Measurements from ENCODE around the gene RSPO3. TPM values are rescaled to one million over a fixed set of nuclear protein-coding genes. Genes with fewer than 3 reads are reported as not detected.

The RSPO3 gene
- total RNA-seq, 1 experiment from 2014 or later, result 0.52 TPM

- H3K9me3 ChIP-seq (ENCODE audit: low read depth, low read length, poor library complexity, severe bottlenecking), result no peaks in the 10 kb centered on the region
- POLR2A ChIA-PET (ENCODE audit: low non-redundant PET), result no interaction called here
- CTCF ChIA-PET, result interaction anchor here (0.6 kb wide), 1 partner anchor 1039 kb away, joined by 5 read pairs; no protein-coding TSS in a partner anchor
- H3K4me1 ChIP-seq (ENCODE audit: insufficient read depth, low read length, poor library complexity, severe bottlenecking), result peaks cover 4% of the 10 kb centered on the region
- DNase-seq (ENCODE audit: low spot score), result peak; percentile 54
- TF ChIP-seq CTCF (conservative IDR thresholded peaks at IDR 0.05; ENCODE audit: low read depth, low read length) (peak; percentile 60), EZH2 (IDR thresholded peaks at IDR 0.05; ENCODE audit: borderline replicate concordance, low read depth, low read length, poor library complexity, severe bottlenecking) (no peak)
- BruUV-seq (replicated peaks), result no TSS peak
- no peak overlapping the region for H3K27ac ChIP-seq (ENCODE audit: low read depth, low read length, poor library complexity, severe bottlenecking)
- no peaks in the 10 kb centered on the region for H3K27me3 ChIP-seq (replicated peaks; ENCODE audit: insufficient read depth, low read depth, low read length, poor library complexity)
- H3K36me3 ChIP-seq (ENCODE audit: insufficient read depth, low read length, poor library complexity, severe bottlenecking), result no peaks in the 10 kb centered on the region
- intact Hi-C loops (cut with micrococcal nuclease; ENCODE audit: unreplicated experiment), result loop anchor here (10.0 kb wide), 1 partner anchor 446 kb away; no protein-coding TSS in a partner anchor
- H3K4me3 ChIP-seq (ENCODE audit: low read depth, low read length, poor library complexity, severe bottlenecking), result no peak overlapping the region
Observed at GRCh38 chr6:127100510-127101140, 17.8 kb upstream of the RSPO3 start.

- no peaks in the 10 kb centered on the region for H3K9me3 ChIP-seq (ENCODE audit: low read depth, low read length, poor library complexity, severe bottlenecking)
- peaks cover 4% of the 10 kb centered on the region for H3K4me1 ChIP-seq (ENCODE audit: insufficient read depth, low read length, poor library complexity, severe bottlenecking)
- ChIA-PET POLR2A (ENCODE audit: low non-redundant PET) (no interaction called here), CTCF (no interaction called here)
- H3K27me3 ChIP-seq (replicated peaks; ENCODE audit: insufficient read depth, low read depth, low read length, poor library complexity), result no peaks in the 10 kb centered on the region
- DNase-seq (ENCODE audit: low spot score), result peak; percentile 44
- H3K27ac ChIP-seq (ENCODE audit: low read depth, low read length, poor library complexity, severe bottlenecking), result no peak overlapping the region
- TF ChIP-seq EZH2 (IDR thresholded peaks at IDR 0.05; ENCODE audit: borderline replicate concordance, low read depth, low read length, poor library complexity, severe bottlenecking) (no peak), CTCF (conservative IDR thresholded peaks at IDR 0.05; ENCODE audit: low read depth, low read length) (no peak)
- no peaks in the 10 kb centered on the region for H3K36me3 ChIP-seq (ENCODE audit: insufficient read depth, low read length, poor library complexity, severe bottlenecking)
- intact Hi-C loops (cut with micrococcal nuclease; ENCODE audit: unreplicated experiment), result loop anchor here (10.0 kb wide), 1 partner anchor 447 kb away; no protein-coding TSS in a partner anchor
- no peak overlapping the region for H3K4me3 ChIP-seq (ENCODE audit: low read depth, low read length, poor library complexity, severe bottlenecking)
- no TSS peak for BruUV-seq (replicated peaks)
Observed at GRCh38 chr6:127102299-127102698, 16.2 kb upstream of the RSPO3 start.

- no peak overlapping the region for H3K4me3 ChIP-seq (ENCODE audit: low read depth, low read length, poor library complexity, severe bottlenecking)
- intact Hi-C loops (cut with micrococcal nuclease; ENCODE audit: unreplicated experiment), result loop anchor here (10.0 kb wide), 1 partner anchor 448 kb away; no protein-coding TSS in a partner anchor
- H3K27ac ChIP-seq (ENCODE audit: low read depth, low read length, poor library complexity, severe bottlenecking), result no peak overlapping the region
- no TSS peak for BruUV-seq (replicated peaks)
- peaks cover 4% of the 10 kb centered on the region for H3K4me1 ChIP-seq (ENCODE audit: insufficient read depth, low read length, poor library complexity, severe bottlenecking)
- TF ChIP-seq CTCF (conservative IDR thresholded peaks at IDR 0.05; ENCODE audit: low read depth, low read length), result no peak
- TF ChIP-seq EZH2 (IDR thresholded peaks at IDR 0.05; ENCODE audit: borderline replicate concordance, low read depth, low read length, poor library complexity, severe bottlenecking), result no peak
- ChIA-PET POLR2A (ENCODE audit: low non-redundant PET) (no interaction called here), CTCF (no interaction called here)
- no peaks in the 10 kb centered on the region for H3K36me3 ChIP-seq (ENCODE audit: insufficient read depth, low read length, poor library complexity, severe bottlenecking)
- no peaks in the 10 kb centered on the region for H3K27me3 ChIP-seq (replicated peaks; ENCODE audit: insufficient read depth, low read depth, low read length, poor library complexity)
- DNase-seq (ENCODE audit: low spot score), result no peak
- no peaks in the 10 kb centered on the region for H3K9me3 ChIP-seq (ENCODE audit: low read depth, low read length, poor library complexity, severe bottlenecking)
Observed at GRCh38 chr6:127102859-127103258, 15.6 kb upstream of the RSPO3 start.

All from A673 (cell line).